Thoracic aorta endothelial cell (primary cell): ENCODE results near the gene TRDN. TPM values are rescaled to one million over a fixed set of nuclear protein-coding genes. Genes with fewer than 3 reads are reported as not detected.

Experiments
- total RNA-seq: library from RNA; depleted of rRNA; stranded (reverse); fragments of >200 nt; gene quantifications from 2 replicates; pipeline ENCODE4 v1.2.3, GENCODE V29; 2012

Gene TRDN
- total RNA-seq: not detected in 2 replicates

GRCh38 chr6:123636782-123637181, at the start of gene TRDN:
Gene TRDN (minus strand): TSS chr6:123636950. CDS start chr6:123636775, 175 bp downstream.

Other genes starting within 250 kb of the TRDN start
- not detected in 2 replicates for gene NKAIN2, start 166.9 kb upstream of the TRDN start, total RNA-seq